WTC11 (cell line): Measurements from ENCODE around the gene ZNF804A. TPM values are rescaled to one million over a fixed set of nuclear protein-coding genes. Genes with fewer than 3 reads are reported as not detected.

ENCODE experiments used
- ATAC-seq: fragments of 200-7000 bp; cut with Tn5 transposase; 2 replicates; pipeline ENCODE4 v1.10.0; 2021; ENCODE audit warnings: mild to moderate bottlenecking, moderate library complexity
- CTCF ChIA-PET: fragments of 300-600 bp; sonication (Branson Sonifier 250); formaldehyde crosslinking; loops from one replicate; lab custom pipeline; 2021; ENCODE audit warnings: antibody characterized with exemption; lab: Charles Lee
- POLR2A ChIA-PET: fragments of 350-600 bp; sonication (Branson Sonifier 250); formaldehyde crosslinking; loops from one replicate; lab custom pipeline; 2021; ENCODE audit warnings: antibody characterized with exemption; lab: Charles Lee
- DNase-seq: peaks from one replicate; pipeline ENCODE4 v3.0.0; 2021; ENCODE audit warnings: low spot score
- H3K27ac Mint-ChIP-seq: 2 replicates; pipeline ENCODE4 v1.8.0; 2021; ENCODE audit warnings: mixed read lengths
- H3K27me3 Mint-ChIP-seq: 2 replicates; pipeline ENCODE4 v1.8.0; 2021; ENCODE audit warnings: low read depth, mild to moderate bottlenecking, moderate library complexity, mixed read lengths
- H3K36me3 Mint-ChIP-seq: 2 replicates; pipeline ENCODE4 v1.8.0; 2021; ENCODE audit warnings: mixed read lengths
- H3K4me1 Mint-ChIP-seq: 2 replicates; pipeline ENCODE4 v1.8.0; 2022; ENCODE audit warnings: mixed read lengths
- H3K4me3 Mint-ChIP-seq: 2 replicates; pipeline ENCODE4 v1.8.0; 2021; ENCODE audit warnings: mild to moderate bottlenecking, moderate library complexity, mixed read lengths
- H3K9me3 Mint-ChIP-seq: 2 replicates; pipeline ENCODE4 v1.8.0; 2021; ENCODE audit warnings: mixed read lengths
- FOXP1 ChIP-seq: sonication (generic); formaldehyde crosslinking; IDR thresholded peaks from 2 replicates; pipeline ENCODE4 v1.8.0; 2022; ENCODE audit warnings: missing genetic modification reagents, mild to moderate bottlenecking, moderate library complexity, borderline replicate concordance
- GTF2I ChIP-seq: fragments of 250-450 bp; sonication (Bioruptor Pico); conservative IDR thresholded peaks from 2 replicates; pipeline ENCODE4 v1.4.0; 2021; ENCODE audit warnings: mild to moderate bottlenecking
- HMGA2 ChIP-seq: fragments of 250-450 bp; sonication (Bioruptor Pico); IDR thresholded peaks from 2 replicates; pipeline ENCODE4 v1.4.0; 2021; ENCODE audit warnings: mild to moderate bottlenecking, moderate library complexity
- NFYB ChIP-seq: sonication (generic); formaldehyde crosslinking; conservative IDR thresholded peaks from 2 replicates; pipeline ENCODE4 v1.8.0; 2022; ENCODE audit warnings: low read depth, missing genetic modification reagents
- NR2C2 ChIP-seq: sonication (generic); formaldehyde crosslinking; IDR thresholded peaks from 2 replicates; pipeline ENCODE4 v1.8.0; 2022; ENCODE audit warnings: mild to moderate bottlenecking, missing genetic modification reagents
- RELA ChIP-seq: sonication (generic); formaldehyde crosslinking; IDR thresholded peaks from 2 replicates; pipeline ENCODE4 v1.8.1; 2022; ENCODE audit warnings: missing genetic modification reagents, mild to moderate bottlenecking, borderline replicate concordance
- SOX15 ChIP-seq: fragments of 250-450 bp; sonication (Bioruptor Pico); IDR thresholded peaks from 2 replicates; pipeline ENCODE4 v1.9.0; 2021; ENCODE audit warnings: mild to moderate bottlenecking
- TCF7 ChIP-seq: sonication (generic); formaldehyde crosslinking; IDR thresholded peaks from 2 replicates; pipeline ENCODE4 v1.8.0; 2022; ENCODE audit warnings: mild to moderate bottlenecking, low read depth, missing genetic modification reagents, moderate library complexity
- ZNF219 ChIP-seq: sonication (generic); formaldehyde crosslinking; IDR thresholded peaks from 2 replicates; pipeline ENCODE4 v1.8.0; 2023; ENCODE audit warnings: missing genetic modification reagents, mild to moderate bottlenecking, borderline replicate concordance
- ZNF232 ChIP-seq: sonication (generic); formaldehyde crosslinking; IDR thresholded peaks from 2 replicates; pipeline ENCODE4 v1.8.0; 2022; ENCODE audit warnings: mild to moderate bottlenecking, missing genetic modification reagents
- ZNF263 ChIP-seq: sonication (generic); formaldehyde crosslinking; IDR thresholded peaks from 2 replicates; pipeline ENCODE4 v1.8.1; 2022; ENCODE audit warnings: low read depth, mild to moderate bottlenecking, moderate library complexity, missing genetic modification reagents
- ZNF423 ChIP-seq: fragments of 250-450 bp; sonication (Bioruptor Pico); IDR thresholded peaks from 2 replicates; pipeline ENCODE4 v2.1.2; 2022; ENCODE audit warnings: mild to moderate bottlenecking, moderate library complexity
- total RNA-seq: library from RNA; stranded (reverse); gene quantifications from 3 replicates; pipeline ENCODE4 v1.2.3, GENCODE V29; 2021
- TF ChIP-seq, protein P1 (sequence below): sonication (generic); formaldehyde crosslinking; IDR thresholded peaks from 2 replicates; pipeline ENCODE4 v1.8.1; 2023; ENCODE audit warnings: mild to moderate bottlenecking, missing genetic modification reagents
- TF ChIP-seq, protein P2 (sequence below): sonication (generic); formaldehyde crosslinking; IDR thresholded peaks from 2 replicates; pipeline ENCODE4 v1.8.0; 2022; ENCODE audit warnings: mild to moderate bottlenecking, missing genetic modification reagents
- TF ChIP-seq, protein P3 (sequence below): fragments of 250-450 bp; sonication (Bioruptor Pico); IDR thresholded peaks from 2 replicates; pipeline ENCODE4 v1.9.0; 2021; ENCODE audit warnings: mild to moderate bottlenecking
- TF ChIP-seq, protein P4 (sequence below): sonication (generic); formaldehyde crosslinking; IDR thresholded peaks from 2 replicates; pipeline ENCODE4 v1.8.1; 2023; ENCODE audit warnings: mild to moderate bottlenecking, missing genetic modification reagents, moderate library complexity
- TF ChIP-seq, protein P5 (sequence below): sonication (generic); formaldehyde crosslinking; IDR thresholded peaks from 2 replicates; pipeline ENCODE4 v1.8.1; 2022; ENCODE audit warnings: low read depth, mild to moderate bottlenecking, moderate library complexity, missing genetic modification reagents, borderline replicate concordance
- TF ChIP-seq, protein P6 (sequence below): sonication (generic); formaldehyde crosslinking; IDR thresholded peaks from 2 replicates; pipeline ENCODE4 v1.8.0; 2023; ENCODE audit warnings: missing genetic modification reagents

The ZNF804A gene
- total RNA-seq, 1 experiment from 2014 or later = not detected

DNA sequence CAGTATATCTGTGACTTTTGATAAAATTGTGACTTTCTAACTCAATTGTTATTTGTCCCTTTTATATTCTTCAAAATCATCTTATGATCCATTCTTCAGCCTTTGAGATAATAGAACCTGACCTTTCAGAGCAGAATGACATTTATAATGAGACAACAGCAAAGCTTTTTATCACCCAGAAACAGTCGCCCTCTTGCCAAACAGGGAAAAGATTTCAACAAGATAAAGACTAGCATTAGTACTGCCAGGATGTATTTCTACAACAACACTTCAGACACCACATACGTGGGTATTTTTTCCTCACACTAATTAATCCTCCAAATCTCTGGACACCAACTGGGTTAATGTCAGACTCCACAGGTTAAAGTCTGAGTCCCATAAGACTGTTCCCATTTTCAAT lies 249.0 kb downstream of the ZNF804A start:
- peaks cover 8% of the 10 kb centered on the region for H3K4me1 Mint-ChIP-seq
- no peak overlapping the region for H3K27ac Mint-ChIP-seq
- no peaks in the 10 kb centered on the region for H3K9me3 Mint-ChIP-seq
- DNase-seq (no peak), ATAC-seq (no peak)
- no peak overlapping the region for H3K4me3 Mint-ChIP-seq
- TF ChIP-seq ZNF219 (CRISPR knock-in tag) (no peak), FOXP1 (CRISPR knock-in tag) (no peak), ZNF423 (CRISPR knock-in tag) (no peak), ZNF263 (CRISPR knock-in tag) (no peak), NR2C2 (CRISPR knock-in tag) (no peak), GTF2I (CRISPR knock-in tag) (no peak), NFYB (CRISPR knock-in tag) (no peak), ZNF232 (no peak), RELA (CRISPR knock-in tag) (no peak), HMGA2 (no peak)
- TF ChIP-seq, protein P1, sequence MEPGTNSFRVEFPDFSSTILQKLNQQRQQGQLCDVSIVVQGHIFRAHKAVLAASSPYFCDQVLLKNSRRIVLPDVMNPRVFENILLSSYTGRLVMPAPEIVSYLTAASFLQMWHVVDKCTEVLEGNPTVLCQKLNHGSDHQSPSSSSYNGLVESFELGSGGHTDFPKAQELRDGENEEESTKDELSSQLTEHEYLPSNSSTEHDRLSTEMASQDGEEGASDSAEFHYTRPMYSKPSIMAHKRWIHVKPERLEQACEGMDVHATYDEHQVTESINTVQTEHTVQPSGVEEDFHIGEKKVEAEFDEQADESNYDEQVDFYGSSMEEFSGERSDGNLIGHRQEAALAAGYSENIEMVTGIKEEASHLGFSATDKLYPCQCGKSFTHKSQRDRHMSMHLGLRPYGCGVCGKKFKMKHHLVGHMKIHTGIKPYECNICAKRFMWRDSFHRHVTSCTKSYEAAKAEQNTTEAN (CRISPR knock-in tag) = no peak
- TF ChIP-seq, protein P2, sequence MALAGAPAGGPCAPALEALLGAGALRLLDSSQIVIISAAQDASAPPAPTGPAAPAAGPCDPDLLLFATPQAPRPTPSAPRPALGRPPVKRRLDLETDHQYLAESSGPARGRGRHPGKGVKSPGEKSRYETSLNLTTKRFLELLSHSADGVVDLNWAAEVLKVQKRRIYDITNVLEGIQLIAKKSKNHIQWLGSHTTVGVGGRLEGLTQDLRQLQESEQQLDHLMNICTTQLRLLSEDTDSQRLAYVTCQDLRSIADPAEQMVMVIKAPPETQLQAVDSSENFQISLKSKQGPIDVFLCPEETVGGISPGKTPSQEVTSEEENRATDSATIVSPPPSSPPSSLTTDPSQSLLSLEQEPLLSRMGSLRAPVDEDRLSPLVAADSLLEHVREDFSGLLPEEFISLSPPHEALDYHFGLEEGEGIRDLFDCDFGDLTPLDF = no peak
- TF ChIP-seq, protein P3, sequence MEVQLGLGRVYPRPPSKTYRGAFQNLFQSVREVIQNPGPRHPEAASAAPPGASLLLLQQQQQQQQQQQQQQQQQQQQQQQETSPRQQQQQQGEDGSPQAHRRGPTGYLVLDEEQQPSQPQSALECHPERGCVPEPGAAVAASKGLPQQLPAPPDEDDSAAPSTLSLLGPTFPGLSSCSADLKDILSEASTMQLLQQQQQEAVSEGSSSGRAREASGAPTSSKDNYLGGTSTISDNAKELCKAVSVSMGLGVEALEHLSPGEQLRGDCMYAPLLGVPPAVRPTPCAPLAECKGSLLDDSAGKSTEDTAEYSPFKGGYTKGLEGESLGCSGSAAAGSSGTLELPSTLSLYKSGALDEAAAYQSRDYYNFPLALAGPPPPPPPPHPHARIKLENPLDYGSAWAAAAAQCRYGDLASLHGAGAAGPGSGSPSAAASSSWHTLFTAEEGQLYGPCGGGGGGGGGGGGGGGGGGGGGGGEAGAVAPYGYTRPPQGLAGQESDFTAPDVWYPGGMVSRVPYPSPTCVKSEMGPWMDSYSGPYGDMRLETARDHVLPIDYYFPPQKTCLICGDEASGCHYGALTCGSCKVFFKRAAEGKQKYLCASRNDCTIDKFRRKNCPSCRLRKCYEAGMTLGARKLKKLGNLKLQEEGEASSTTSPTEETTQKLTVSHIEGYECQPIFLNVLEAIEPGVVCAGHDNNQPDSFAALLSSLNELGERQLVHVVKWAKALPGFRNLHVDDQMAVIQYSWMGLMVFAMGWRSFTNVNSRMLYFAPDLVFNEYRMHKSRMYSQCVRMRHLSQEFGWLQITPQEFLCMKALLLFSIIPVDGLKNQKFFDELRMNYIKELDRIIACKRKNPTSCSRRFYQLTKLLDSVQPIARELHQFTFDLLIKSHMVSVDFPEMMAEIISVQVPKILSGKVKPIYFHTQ (CRISPR knock-in tag) = no peak
- TF ChIP-seq, protein P4, sequence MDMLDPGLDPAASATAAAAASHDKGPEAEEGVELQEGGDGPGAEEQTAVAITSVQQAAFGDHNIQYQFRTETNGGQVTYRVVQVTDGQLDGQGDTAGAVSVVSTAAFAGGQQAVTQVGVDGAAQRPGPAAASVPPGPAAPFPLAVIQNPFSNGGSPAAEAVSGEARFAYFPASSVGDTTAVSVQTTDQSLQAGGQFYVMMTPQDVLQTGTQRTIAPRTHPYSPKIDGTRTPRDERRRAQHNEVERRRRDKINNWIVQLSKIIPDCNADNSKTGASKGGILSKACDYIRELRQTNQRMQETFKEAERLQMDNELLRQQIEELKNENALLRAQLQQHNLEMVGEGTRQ (CRISPR knock-in tag) = no peak
- TF ChIP-seq, protein P5, sequence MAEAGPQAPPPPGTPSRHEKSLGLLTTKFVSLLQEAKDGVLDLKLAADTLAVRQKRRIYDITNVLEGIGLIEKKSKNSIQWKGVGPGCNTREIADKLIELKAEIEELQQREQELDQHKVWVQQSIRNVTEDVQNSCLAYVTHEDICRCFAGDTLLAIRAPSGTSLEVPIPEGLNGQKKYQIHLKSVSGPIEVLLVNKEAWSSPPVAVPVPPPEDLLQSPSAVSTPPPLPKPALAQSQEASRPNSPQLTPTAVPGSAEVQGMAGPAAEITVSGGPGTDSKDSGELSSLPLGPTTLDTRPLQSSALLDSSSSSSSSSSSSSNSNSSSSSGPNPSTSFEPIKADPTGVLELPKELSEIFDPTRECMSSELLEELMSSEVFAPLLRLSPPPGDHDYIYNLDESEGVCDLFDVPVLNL (CRISPR knock-in tag) = no peak
- TF ChIP-seq, protein P6, sequence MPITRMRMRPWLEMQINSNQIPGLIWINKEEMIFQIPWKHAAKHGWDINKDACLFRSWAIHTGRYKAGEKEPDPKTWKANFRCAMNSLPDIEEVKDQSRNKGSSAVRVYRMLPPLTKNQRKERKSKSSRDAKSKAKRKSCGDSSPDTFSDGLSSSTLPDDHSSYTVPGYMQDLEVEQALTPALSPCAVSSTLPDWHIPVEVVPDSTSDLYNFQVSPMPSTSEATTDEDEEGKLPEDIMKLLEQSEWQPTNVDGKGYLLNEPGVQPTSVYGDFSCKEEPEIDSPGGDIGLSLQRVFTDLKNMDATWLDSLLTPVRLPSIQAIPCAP (CRISPR knock-in tag) = no peak
- no peaks in the 10 kb centered on the region for H3K27me3 Mint-ChIP-seq
- ChIA-PET POLR2A (no interaction called here), CTCF (no interaction called here)
- H3K36me3 Mint-ChIP-seq = no peaks in the 10 kb centered on the region

DNA sequence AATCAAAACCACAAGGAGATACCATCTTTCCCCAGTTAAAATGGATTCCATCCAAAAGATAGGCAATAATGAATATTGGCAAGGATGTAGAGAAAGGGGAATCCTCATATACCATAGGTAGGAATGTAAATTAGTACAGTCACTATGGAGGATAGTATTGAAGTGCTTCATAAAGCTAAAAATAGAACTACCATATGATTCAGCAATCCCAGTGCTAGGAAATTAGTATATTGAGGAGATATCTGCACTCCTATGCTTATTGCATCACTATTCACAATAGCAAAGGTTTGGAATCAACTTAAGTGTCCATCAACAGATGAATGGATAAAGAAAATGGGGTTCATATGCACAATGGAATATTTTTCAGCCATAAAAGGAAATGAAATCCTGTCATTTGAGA lies 251.2 kb downstream of the ZNF804A start:
- Mint-ChIP-seq H3K27me3 (no peaks in the 10 kb centered on the region), H3K27ac (no peak overlapping the region), H3K4me3 (no peak overlapping the region), H3K36me3 (no peaks in the 10 kb centered on the region)
- ATAC-seq = no peak
- CTCF ChIA-PET = no interaction called here
- POLR2A ChIA-PET = no interaction called here
- no peak for TF ChIP-seq SOX15 (CRISPR knock-in tag)
- no peak for TF ChIP-seq TCF7 (CRISPR knock-in tag)
- TF ChIP-seq, all 79 proteins: peak for 0
- H3K4me1 Mint-ChIP-seq = peaks cover 8% of the 10 kb centered on the region
- DNase-seq = no peak
- no peaks in the 10 kb centered on the region for H3K9me3 Mint-ChIP-seq
